GM10266 (cell line): ENCODE data around the gene PANK2.
"Not testable (repeated sequence)": the region's sequence is repeated elsewhere in the genome, so short reads cannot be mapped to it uniquely, and the experiment has no call there.

Experiments used
- DNase-seq: peaks from one replicate; pipeline ENCODE4 v3.0.0; 2012; ENCODE audit errors: extremely low spot score
- CTCF ChIP-seq: IDR thresholded peaks from 2 replicates; pipeline ENCODE4 v1.5.1; 2012; ENCODE audit warnings: mild to moderate bottlenecking, low read depth; ENCODE audit not compliant: control insufficient read depth, insufficient read depth; ENCODE audit errors: missing control alignments

The PANK2 gene

GRCh38 chr20:3972161-3972560 is 83.0 kb downstream of the PANK2 start:
- TF ChIP-seq CTCF, result no peak
- no peak for DNase-seq

- not testable (repeated sequence) for DNase-seq
Measured at GRCh38 chr20:3972631-3973030, 83.4 kb downstream of the PANK2 start.

- no peak for TF ChIP-seq CTCF
- no peak for DNase-seq
Measured at GRCh38 chr20:3973705-3974104, 84.5 kb downstream of the PANK2 start.

- TF ChIP-seq CTCF, result no peak
- DNase-seq, result no peak
Measured at GRCh38 chr20:3976511-3976910, 87.3 kb downstream of the PANK2 start.
